ENCODE data around the gene ATAD3B.
"Not testable (repeated sequence)": the region's sequence is repeated elsewhere in the genome, so short reads cannot be mapped to it uniquely, and the experiment has no call there.

- TF ChIP-seq SP1 (CRISPR knock-in tag; conservative IDR thresholded peaks at IDR 0.05); FOXJ3 (CRISPR knock-in tag; IDR thresholded peaks at IDR 0.05; ENCODE audit: borderline replicate concordance); IRF1 (CRISPR knock-in tag; IDR thresholded peaks at IDR 0.05); SOX15 (CRISPR knock-in tag; IDR thresholded peaks at IDR 0.05): not testable (repeated sequence)
- TF ChIP-seq, protein P1, sequence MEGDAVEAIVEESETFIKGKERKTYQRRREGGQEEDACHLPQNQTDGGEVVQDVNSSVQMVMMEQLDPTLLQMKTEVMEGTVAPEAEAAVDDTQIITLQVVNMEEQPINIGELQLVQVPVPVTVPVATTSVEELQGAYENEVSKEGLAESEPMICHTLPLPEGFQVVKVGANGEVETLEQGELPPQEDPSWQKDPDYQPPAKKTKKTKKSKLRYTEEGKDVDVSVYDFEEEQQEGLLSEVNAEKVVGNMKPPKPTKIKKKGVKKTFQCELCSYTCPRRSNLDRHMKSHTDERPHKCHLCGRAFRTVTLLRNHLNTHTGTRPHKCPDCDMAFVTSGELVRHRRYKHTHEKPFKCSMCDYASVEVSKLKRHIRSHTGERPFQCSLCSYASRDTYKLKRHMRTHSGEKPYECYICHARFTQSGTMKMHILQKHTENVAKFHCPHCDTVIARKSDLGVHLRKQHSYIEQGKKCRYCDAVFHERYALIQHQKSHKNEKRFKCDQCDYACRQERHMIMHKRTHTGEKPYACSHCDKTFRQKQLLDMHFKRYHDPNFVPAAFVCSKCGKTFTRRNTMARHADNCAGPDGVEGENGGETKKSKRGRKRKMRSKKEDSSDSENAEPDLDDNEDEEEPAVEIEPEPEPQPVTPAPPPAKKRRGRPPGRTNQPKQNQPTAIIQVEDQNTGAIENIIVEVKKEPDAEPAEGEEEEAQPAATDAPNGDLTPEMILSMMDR (IDR thresholded peaks at IDR 0.05): not testable (repeated sequence)
Measured at GRCh38 chr1:1533176-1533893, 61.8 kb downstream of the ATAD3B start.

Data from WTC11 (cell line).